CD4-positive, alpha-beta T cell treated with Interleukin-21 for 1 hour (primary cell): ENCODE data around the gene RFLNA.
A peak's percentile ranks its signal among the peaks of the same experiment; 100 is the strongest.

Source experiments
- DNase-seq: peaks from one replicate; pipeline ENCODE4 v3.0.0-alpha.2; 2020

Gene RFLNA

DNA sequence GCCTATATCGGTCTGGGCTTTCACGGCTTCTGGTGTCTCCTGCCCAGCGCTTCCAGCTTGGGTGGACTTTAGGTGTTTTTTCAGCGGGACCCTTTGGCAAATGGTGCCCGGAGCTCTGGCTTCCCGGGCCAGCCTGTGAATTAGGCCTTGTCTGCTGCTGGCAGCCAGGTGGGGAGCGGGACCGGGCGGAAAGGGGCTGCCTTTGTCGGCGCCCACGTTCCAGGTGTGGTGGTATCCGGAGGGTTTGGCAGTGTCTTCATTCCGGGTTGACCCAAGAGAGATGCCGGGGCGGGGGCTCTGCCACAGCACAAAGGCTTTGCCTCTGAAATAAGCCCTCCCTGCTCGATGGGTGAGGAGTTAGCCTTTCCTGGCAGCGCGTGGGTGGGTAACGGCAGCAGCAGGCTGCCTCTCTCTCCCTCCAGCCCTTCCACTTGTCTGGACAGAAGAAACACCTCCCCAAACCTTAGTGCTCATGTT is 9.5 kb downstream of the RFLNA start:
- DNase-seq = no peak

DNA sequence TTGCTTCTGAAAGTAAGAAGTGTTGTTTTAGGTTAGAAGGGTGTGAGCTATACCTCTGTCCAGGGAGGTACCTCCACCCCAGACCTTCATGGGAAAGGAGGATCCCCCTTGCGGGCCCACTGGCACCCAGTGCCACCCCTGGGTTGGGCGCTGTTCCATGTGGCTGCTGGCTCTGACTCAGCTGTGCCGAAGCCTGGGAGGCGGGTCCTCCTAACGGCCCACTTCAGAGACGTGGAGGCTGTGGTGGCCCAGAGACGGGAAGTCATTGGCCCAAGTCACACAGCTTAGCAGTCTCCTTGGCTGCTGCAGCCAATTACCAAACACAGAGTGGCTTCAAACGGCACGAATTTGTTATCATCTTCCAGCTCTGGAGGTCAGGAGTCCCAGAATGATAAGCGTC is 10.2 kb downstream of the RFLNA start:
- DNase-seq = no peak

DNA sequence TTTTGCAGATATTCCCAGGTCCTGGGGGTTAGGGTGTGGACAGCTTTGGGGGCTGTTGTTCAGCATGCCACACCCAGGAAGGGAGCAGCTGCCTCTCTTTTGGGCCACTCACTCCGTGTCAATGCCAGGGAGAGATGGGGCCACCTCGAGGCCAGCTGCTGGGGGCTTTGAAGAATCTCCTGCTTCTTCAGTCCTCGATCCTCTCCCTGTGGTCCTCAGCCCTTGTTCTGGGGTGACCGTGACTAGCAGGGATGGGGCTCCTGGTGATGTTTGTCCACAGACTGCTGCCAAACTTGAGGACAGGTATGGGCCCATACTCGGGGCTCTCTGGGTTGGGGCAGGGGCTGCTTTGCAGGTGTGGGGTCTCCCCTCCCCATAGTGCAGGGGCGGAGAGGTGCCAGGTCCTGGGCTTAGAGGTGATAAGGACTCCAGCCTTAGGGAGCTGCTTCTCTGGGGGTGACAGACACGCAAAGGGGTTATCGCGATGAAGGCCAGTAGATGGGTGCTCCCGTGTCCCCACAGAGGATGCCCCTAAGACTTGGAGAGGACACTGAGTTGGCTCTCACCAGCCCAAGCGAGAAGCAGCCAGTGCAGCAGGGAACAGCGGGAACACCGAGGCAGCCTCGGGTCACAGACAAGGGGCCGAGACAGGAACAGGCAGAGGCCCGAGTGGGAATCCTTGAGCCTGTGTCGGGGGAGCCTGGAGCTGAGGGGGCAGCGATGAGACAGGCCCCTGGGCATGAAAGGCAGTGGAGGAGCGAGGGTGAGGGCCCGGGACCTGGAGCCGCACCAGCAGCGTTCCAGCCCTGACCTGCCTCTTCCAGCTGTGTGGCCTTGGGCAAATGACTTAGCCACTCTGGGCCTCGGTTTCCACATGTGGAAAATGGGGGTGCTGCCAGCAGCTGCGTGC is 11.1 kb downstream of the RFLNA start:
- DNase-seq = no peak

DNA sequence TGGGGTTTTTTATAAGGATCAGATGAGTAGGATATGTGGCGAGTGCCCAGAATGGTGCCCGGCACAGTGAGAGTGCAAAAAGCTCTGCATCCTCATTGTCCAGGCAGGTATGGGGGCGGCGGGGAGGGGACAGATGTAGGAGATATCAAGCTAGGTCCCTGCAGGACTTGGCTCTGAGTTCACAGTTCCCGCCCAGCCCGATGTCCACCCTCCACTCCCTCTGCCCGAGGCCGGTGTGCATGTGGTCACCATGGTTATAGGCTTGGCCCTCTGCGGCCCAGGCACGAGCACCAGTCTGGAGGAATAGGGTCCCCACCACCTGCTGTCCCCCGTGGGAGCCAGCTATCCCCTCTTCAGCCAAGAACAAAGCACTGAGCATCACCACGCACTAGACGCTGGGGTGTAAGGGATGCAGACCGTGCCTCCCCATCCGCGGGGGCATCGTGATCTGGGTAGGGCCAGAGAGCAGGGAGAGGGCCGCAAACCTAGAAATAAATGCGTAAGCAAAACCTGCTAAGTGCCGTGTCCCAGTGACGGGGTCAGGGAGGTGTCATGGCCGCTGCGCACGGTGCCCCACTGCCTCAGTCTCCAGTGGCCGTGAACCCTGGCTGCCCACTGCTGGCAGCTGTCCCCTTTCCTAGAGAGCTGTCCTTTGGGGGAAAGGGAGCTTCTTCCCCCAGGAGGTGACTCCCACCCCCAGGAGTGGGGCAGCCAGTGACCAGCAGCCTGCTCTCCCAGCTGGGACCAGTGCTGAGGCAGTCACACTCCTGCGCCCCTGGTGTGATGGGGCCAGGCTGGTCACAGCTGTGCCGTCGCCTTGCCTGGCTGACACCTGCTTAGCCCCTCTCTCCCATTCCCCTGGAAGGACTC is 12.0 kb downstream of the RFLNA start:
- DNase-seq = no peak

DNA sequence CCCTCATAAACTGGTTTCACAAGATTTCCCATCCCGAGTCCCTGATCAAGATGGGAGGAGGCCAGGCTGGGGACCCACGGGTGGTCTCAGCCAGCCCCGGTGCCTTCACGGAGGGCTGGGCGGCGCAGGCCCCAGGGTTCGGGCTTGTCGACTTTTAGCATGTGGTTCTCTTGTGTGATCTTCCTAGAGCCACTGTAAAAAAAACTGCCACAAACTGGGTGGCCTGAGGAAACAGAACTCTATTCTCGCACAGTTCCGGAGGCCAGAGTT is 12.6 kb downstream of the RFLNA start:
- DNase-seq = no peak

DNA sequence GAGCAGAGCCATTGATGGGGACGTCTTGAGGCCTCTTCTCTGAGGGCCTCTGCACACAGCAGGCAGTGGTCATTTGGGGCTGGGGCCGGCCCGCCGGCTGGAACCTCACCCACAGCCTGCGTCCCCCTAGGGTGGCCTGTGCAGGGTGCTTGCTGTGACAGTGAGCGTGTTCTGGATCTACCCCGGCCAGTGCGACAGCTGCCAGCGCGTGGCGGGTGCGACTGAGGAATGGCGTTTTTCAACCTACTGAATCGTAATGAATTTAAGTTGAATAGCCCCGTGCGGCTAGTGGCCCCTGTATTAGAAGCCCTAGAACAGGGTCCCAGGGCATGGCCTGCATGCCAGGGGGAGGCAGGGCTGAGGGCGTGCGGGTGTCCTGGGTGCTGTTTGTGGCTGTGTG is 13.8 kb downstream of the RFLNA start:
- no peak for DNase-seq

DNA sequence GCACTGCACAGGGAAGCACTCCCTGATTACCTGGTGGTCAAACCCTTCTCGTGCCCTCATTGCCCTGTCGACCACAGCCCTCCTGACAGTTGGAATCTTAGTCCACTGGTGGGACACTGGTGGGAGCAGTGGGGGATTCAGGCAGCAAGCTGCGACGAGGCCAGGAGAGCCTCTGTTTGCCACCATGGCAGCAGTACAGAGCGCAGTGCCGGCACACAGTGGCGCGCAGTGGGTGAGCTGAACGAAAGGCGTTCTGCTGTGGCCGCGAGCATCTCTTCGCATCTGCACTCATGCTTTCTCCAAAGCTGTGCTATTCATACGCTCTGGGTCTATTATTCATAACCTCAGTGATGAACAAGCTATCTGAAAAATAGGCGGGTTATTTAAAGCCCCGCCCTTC is 14.3 kb downstream of the RFLNA start:
- DNase-seq = no peak

DNA sequence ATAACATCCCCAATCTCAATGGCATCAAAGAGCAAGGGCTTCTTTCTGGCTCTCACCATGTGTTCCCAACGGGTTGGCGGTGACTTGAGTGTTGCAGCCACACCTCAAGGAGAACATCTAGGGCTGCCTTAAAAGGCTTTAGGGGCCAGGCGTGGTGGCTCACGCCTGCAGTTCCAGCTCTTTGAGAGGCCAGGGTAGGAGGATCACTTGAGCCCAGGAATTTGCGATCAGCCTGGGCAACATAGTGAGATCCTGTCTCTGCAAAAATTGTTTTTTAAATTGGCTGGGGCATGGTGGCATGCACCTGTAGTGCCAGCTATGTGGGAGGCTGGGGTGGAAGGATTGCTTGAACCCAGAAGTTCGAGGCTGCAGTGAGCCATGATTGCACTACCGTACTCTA is 14.9 kb downstream of the RFLNA start:
- no peak for DNase-seq

DNA sequence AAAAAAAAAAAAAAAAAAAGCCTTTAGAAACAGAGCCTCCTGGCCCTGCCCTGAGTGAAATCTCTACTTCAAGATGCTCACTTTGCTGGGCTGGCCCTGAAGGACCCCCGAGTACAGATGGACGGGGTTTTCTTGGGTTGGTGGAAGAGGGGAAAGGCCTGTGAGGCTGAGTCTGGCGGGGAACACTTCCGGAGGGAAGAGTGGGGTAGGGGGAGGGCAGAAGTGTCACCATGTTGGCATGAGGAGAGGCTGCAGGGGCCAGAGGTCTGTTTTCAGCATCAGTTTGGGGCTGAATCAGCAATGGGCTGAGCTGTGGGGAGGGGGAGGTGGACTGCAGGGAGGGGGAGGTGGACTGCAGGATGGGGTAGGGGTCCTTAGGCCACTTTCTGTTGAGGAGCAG is 15.3 kb downstream of the RFLNA start:
- no peak for DNase-seq

DNA sequence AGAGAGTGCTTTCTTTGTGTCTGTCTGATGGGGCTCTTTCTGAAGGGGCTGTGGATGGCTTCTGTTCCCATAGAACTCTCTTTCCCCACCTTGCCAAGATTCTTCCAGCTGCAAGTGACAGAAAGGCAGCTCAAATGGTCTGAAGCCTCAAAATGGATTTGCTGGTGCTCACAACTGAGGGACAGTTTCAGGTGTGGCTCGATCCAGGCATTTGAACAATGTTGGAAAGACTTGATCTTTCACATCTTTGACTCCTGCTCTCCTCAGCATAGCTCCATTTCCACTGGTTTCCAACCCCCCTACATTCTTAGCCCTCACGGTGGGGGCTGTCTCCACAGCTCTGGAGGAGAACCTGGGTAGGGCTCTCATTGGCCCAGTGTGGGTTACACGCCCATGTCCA is 15.9 kb downstream of the RFLNA start:
- DNase-seq = no peak

DNA sequence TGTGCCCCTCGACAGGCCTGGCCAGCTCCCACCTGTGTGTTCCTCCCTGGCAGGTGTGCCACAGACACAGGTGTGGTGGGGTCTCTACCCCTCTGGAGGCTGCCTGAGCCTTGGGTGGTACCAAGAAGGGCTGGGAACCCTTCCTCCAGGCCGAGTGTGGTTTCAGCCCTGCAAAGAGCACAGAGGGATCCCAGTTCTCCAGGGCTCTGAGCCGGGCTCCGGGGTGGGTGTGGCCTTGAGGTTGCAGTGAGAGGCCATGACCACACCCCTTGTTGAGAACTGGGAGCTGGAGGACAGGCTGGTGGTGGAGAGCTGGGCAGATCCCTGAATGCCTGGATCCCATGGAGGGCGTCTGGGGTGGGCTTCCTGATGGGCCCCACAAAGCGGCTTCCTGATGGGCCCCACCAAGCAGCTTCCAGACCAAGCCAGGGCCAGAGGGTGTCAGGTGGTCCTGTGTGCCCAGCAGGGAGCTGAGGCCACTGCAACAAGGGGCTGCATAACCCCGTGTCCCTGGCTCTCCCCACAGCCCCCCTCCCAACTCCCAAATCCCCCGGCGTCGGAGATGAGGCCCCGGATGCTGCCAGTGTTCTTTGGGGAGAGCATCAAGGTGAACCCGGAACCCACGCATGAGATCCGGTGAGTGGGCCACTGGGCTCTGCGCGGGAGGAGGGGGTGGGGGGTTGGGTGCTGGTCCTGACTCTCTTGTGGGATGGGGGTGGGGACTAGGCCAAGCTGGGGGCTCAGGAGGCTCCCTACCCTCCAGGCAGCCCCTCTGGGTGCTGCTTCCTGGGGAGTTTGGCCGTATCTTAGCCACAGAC is 16.6 kb downstream of the RFLNA start:
- no peak for DNase-seq

DNA sequence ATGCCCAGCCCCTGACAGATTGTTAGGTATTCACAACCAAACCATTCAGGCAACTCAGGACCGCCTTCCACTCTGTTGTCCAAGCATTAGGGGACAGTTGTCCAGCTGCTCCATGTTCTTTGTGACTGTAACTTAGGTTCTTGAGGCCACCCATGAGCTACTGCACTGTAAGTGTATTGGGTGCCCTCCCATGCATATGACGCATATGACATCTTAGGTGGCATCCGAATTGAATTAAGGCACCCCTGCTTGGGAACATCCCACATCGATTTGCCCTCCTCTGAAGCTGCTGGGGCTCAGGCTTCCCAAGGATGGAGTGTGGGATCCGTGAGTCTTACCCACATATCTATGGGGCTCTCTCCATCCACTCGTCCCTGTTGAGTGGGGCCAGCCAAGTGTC is 17.7 kb downstream of the RFLNA start:
- DNase-seq = no peak

DNA sequence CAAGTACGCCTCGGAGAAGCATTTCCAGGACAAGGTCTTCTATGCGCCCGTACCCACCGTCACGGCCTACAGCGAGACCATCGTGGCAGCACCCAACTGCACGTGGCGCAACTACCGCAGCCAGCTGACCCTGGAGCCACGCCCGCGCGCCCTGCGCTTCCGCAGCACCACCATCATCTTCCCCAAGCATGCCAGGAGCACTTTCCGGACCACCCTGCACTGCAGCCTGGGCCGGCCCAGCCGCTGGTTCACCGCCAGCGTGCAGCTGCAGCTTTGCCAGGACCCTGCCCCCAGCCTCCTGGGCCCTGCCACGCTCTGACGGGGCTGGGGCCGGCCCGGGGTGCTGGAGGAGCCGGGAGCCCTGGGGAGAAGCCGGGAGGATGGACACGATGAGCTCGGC is 19.3 kb downstream of the RFLNA start:
- no peak for DNase-seq

DNA sequence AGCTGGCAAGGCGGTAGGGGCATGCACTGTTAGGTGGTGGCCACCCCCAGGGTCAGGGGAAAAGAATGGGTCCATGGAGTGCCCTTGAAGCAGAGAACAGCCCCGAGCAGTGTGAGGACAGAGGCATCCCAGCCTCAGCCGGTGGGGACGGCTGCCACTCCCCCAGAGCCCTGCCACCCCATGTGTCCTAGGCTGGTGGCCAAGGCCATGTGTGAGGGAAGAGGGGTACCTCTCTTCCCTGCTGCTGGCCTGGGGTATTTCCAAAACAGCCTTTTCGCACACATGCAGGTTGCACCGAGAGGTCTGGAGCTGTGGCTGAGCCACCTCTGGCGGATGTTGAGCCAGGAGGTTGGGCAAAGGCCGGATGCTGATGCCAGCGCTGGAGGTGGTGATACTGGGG is 19.9 kb downstream of the RFLNA start:
- no peak for DNase-seq

DNA sequence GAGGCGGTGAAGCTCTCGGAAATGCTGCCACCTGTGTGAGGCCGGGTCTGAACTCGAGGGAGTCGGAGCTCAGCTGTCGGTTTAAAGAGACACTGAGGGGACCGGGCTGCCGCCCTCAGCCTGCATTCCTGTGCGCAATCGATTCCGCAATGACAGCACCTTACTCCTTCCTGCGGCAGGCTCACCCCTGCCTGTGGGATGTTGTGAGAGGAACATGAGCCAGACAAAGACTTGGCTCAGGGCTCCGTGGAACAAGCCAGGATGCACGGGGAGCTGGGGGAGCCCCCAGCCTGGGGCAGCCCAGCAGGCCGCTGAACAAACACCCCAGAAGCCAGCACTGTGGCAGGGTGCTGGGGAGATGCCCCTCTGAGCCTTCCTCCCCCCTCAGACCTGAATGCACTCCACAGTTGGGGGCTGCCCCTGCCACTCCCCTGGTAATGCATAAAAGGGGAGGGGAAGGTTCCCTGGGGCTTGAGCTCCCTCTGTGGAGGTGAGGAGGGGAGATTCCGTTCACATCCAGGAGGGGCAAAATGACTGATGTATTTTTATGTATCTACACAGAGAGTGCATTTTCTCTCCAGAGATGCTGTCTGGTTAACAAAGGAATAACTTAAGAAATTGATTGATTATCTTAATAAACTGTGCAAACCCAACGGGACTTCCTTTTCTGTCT is 20.6 kb downstream of the RFLNA start:
- no peak for DNase-seq

DNA sequence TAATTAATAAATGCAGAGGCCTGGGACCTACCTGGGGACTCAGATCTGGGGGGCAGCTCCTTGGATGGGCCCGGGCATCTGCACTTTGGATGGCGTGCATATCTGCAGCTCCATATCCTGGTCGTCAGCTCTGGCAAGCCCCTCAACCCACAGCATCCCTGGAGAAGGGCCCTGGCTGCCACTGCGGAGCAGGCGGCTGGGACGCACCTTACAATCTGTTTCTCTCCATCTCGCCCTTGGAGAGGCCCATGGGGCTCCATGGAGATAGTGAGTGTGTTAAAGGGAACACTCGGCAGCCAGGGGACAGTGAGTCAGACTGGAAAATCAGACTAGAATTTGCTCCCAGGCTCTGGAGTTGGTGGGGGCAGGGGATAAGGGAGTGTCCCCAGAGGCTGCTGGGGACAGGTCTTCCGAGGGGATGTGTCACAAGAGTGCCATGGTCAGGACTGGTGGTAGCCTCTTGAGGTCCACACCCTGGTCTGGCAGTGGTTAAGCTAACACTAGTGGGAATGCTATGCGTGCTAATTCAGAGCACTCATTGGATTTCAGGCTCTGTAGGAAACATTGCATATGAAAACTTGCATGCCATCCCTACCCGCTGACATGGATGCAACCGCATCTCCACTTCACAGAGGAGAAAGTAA is 21.5 kb downstream of the RFLNA start:
- DNase-seq = no peak

DNA sequence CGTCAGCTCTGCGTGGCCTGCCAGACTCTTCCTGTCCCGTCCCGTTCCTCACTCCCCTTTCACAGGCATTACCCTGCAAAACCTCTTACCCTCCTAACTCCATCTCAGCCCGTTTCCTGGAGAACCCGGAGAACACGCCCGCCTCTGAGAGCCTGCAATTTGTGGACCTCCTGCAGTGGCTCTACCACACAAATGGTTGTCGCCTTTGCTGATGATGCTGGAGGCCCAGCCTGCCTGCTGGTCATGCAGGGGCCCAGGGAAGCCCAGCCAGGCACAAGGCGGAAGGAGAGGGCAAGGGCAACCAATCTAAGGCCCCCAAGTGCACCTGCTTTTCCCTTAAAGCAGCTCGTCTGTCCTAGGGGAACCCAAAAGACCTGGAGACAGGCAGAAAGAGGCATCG is 22.5 kb downstream of the RFLNA start:
- DNase-seq = no peak

DNA sequence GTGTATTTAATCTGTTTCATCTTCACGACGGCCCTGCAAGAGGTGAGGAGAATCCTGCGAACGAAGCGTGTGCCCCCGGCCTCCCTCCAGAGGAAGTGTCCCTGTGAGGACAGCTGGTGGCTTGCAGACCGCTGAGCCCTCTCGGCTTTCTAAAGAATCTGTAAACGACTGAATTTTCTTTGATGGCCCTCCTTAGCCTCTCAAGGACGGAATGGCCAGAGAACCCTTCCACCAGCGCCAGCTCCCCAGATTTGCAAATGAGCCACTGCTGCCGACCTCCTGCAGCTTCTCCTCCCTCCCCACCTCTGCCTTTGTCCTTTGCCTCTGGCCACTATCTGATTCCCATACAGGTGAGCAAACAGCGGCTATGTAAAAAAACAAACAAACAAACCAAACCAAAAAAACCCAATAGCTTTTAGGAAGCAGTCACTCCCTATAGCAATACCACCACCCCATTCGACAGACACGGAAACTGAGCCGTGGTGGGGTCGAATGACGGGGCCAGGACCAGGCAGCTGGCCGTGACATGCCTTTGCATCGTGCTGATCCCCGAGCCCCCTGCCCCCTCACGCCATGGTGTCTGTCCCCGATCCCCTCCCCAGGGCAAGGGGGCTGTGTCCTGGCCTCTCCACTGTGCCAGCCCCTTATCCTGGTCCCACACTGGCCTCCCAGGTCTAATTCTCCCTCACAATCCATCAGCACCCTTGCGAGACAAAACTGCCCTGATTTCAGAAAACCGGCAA is 23.6 kb downstream of the RFLNA start:
- DNase-seq = no peak

DNA sequence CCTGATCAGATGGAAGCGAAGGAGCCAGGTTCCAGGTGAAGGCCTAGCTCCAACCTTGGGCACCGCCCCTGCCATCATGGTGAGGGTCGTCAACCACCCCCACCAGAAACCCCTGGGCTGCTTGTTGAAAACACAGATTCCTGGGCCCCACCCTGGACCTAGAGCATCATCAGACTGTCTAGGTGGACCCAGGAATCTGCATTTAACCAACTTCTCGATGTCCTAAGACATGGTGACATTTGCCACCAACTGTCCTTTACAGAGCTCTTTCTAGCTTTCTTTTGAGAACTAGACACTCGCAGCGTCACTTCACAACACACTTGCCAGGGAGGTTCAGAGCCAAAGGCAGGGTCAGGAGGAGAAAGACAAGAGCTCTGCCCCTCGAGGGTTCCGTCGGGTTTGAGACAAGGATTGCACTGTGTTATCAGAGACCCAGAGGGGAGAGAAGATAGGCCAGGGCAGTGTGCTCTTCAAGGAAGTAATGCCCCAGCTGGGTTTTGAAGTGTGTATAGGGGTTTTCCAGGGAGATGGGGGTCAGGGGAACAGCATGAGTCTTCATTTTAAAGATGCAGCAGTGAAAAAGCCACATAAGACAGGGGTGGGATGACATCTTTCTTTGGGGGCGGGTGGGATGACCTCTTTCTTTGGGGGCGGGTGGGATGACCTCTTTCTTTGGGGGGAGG is 24.6 kb downstream of the RFLNA start:
- DNase-seq = no peak

DNA sequence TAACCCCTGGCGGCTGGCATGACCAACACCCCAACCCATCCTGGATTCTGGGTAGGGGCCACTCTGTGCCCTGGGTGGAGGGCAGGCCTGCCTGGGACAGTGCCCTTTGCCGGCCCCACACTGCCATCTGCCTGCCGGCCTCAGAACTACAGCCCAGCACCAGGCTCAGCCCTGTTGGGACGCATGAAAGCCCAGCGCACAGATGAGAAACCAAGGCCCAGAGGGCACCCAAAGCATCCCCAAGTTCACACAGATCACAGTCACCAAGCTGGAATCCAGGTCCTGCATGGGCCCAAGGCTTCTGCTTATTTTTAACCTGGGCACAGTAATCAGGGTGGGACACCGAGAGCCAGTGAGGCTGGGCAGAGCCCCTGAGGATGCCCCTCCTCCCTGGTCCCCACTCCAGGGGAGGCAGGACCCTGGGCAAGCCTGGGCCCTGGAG is 26.2 kb downstream of the RFLNA start:
- DNase-seq = peak; percentile 51
